Right lobe of liver (tissue), 4 donors: ENCODE measurements around the gene GJC1.

Source experiments
- CTCF ChIP-seq, 4 donors: fragments of 200-600 bp in 3 of 4; fragments of 450-650 bp in 1 of 4; IDR thresholded peaks; one replicate each; pipeline versions ENCODE4 v1.5.1 to v1.8.0; 2016 to 2022; ENCODE audit warnings: antibody characterized with exemption in 4 of 4, mild to moderate bottlenecking in 2 of 4
- POLR2A ChIP-seq: fragments of 450-650 bp; IDR thresholded peaks from one replicate; pipeline ENCODE4 v1.6.1; 2017; ENCODE audit warnings: antibody characterized with exemption, mild to moderate bottlenecking
- donor health status: DM: no; HTN: no; CAD: no.
- donor health status: DM: no; HTN: no; CAD: no.
- donor health status: DM: no; HTN: yes; CAD: no.

DNA sequence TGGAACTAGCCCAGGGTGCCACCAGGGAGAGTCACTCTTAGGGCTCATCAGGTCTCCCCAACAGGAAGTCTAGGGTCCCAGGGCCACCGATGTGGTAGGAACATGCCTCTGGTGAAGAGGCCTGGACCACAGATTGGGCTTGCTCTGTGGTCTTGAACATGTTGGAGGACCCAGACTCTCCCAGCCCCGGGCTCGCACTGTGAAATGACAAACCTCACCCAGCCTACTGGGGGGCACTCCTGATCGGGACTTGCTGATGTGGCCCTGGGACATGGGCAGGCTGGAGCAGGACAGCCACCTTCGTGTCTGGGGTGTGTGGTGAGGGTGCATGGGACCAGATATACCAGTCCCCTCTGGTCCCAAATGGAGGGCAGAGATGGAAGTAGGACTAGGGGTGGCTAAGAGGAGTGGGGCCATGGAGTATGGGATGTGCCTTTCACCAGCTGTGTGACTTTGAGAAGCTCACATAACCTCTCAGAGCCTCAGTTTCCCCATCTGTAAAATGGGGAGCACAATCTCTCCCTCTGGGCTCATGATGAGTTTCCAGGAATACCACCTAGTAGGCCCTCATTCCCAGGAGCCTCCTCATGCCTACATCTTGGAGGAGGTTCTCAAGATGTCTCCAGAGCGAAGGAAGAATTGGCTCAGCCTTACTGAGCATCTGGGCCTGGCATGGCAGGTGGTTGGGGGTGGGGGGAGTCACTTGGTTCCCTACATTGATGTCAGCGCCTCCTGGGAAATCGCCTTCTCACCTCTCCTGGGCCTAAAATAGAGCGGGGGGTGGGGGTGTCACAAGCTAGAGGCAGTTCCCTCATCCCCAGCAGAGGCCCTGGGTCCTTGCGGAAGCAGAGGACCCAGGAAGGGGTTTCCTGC lies 72.8 kb downstream of the GJC1 start:
- TF ChIP-seq CTCF (IDR thresholded peaks at IDR 0.05) = no peak
- no peak for TF ChIP-seq POLR2A
